ENCODE measurements around the gene CXXC5.

The CXXC5 gene

DNA sequence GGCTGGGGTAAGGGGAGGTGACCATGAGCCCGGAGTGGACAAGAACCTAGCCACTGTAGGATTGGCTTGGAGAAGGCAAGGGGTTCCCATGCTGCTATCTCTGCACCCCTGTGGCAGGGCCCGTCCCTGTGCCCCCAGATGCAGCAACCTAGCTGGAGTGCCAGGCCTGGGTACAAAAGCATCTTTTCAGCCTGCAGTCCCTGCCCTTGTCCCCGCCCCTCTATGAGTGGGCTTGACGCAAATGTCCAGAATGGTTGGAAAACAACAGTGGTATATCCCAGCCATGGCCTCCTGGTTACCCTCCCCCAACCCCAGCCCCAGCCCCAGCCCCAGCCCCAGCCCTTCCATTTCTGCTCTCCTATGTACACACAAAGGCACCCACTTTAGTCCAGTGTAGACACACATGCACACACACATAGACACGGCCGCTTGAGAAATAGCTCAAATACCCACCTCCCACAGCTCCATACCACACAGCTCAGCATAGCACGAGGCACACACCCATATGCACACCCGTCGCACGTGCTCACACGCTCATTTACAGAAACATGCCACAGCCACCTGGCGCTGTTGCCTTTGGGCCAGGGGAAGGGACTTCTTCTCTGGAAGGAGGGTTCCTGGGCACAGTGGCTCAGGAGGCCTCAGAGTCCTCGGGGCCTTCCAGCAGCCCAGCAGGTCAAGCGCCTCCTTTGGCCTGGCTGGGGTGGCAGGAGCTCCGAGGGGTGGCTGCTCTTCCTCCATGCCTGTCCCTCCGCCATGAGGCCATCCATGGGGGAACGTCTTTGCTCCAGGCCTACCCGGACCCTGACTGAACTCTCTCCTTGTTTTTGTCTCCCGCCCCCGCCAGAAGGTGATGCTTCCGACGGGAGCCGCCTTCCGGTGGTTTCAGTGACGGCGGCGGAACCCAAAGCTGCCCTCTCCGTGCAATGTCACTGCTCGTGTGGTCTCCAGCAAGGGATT, 34.1 kb downstream of the CXXC5 start:
- no peak for DNase-seq

DNA sequence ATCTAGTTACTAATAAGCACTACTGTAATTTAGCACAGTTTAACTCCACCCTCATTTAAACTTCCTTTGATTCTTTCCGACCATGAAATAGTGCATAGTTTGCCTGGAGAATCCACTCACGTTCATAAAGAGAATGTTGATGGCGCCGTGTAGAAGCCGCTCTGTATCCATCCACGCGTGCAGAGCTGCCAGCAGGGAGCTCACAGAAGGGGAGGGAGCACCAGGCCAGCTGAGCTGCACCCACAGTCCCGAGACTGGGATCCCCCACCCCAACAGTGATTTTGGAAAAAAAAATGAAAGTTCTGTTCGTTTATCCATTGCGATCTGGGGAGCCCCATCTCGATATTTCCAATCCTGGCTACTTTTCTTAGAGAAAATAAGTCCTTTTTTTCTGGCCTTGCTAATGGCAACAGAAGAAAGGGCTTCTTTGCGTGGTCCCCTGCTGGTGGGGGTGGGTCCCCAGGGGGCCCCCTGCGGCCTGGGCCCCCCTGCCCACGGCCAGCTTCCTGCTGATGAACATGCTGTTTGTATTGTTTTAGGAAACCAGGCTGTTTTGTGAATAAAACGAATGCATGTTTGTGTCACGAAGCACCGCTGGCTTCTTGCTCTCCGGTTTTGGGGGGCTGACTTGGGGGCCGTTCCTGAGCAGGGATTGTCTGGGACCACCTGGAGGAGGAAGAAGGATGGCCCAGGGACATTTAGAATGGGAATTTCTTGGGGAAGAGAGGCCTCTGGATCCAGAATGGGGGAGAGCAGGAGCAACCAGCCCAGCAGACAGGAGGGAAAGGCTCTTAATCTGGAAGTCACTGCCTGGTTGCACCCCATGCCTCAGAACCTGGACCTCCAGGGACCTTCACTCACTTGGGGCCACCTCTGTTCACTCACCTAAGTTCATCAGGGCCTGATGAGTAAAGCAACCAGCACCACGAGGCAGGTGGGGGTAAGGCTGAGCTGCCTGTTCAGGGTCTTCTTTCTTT, 35.4 kb downstream of the CXXC5 start:
- DNase-seq: peak in 1 of 2 experiments; percentile 12

DNA sequence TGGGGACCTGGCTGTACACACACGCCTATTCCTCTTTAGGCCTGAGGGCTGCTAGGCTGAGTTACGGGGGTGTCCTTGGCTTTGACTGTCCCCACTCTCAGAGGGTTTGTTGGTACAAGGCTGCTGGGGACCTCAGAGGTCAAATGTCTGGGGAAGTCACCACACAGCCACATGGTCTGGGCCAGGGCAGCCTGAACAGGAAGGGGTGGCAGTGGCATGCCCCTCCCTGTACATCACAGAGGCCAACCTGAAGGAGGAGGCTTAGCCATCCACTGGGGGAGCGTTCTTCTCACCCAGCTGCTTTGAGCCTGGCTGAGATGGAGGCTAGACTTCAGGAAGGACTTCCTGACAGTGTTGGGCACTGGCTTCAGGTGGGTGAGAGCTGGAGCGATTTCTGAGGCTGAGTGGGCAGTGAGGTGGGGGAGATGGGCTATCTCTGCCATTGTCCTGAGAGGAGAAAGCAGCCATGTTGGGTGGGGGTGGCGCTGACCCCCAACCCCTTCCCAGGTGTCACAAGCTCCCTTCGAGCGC, 36.3 kb downstream of the CXXC5 start:
- no peak for DNase-seq

DNA sequence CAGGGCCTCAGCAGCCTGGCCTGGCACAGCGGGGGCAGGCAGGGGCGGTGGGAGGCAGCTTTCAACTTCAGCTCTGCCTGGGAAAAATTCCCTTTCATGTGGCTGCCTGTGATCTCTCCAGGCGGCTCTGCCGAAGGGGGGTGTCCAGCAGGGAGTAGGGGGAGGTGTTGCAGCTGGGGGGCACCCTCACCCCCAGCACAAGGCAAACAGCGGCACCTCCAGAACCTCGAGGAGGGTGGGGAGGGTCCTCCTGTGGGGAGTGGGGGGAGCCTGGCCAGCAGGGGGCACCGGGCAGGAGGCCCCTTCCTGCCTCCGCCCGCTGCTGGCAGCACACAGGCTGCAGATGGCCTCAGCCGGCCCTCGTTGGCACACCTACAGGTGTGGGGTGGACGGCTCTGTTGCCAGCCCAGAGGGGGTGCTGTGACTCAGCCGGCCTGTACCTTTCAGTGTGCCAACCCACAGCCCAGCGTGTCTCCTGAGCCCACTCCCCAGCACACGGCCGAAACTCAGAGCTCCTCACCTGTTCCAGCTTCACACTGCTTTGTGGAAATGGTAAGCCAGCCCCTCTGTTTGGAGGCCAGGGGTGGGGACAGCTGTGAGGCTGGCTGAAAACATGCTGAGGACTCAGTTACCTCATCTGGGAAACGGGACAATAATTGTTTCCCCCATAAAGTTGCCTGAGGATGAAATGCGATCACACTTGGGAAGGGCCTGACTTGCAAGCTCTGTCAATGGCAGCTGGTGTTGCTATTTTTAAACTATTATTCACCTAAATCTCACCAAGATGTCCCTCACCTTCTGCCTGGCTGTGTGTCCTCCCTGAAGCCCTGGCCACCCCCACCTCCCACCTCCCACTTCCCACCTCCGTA, 37.0 kb downstream of the CXXC5 start:
- DNase-seq: peak; percentile 37 to 54

DNA sequence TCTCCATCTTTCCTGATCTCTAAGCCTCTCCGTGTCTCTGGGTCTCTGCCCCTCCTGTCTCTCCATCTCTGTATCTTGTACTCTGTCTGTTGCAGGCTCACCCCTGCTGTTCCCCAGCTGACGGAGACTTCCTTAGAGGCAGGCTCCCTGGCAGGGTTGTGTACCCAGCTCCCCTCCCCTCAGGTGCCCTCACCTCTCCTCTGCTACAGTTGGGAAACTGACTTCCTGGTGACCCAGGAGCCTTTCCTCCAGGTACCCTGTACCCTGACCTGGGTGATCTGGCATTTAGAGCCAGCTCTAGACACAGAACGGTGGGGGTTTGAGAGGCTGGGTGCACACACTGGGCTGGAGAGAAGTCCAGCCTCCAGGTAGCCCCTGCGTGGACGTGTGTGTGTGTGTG, 37.7 kb downstream of the CXXC5 start:
- DNase-seq: peak in 1 of 2 experiments; percentile 8

DNA sequence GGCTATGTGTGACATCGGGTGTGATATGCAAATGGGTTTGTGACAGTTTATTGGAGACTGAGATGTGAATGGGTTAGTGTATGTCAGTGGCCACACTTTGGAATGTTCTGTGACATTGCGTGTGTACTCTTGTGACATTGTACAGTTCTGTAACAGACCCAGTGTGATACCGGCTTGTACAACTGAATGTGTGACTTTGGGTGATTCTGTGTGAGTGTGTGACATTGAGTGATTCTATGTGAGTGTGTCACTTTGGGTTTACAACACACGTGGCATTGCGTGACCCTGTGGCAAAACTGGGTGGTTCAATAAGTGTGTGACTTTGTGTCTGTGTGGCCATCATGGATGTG, 38.2 kb downstream of the CXXC5 start:
- DNase-seq: no peak

DNA sequence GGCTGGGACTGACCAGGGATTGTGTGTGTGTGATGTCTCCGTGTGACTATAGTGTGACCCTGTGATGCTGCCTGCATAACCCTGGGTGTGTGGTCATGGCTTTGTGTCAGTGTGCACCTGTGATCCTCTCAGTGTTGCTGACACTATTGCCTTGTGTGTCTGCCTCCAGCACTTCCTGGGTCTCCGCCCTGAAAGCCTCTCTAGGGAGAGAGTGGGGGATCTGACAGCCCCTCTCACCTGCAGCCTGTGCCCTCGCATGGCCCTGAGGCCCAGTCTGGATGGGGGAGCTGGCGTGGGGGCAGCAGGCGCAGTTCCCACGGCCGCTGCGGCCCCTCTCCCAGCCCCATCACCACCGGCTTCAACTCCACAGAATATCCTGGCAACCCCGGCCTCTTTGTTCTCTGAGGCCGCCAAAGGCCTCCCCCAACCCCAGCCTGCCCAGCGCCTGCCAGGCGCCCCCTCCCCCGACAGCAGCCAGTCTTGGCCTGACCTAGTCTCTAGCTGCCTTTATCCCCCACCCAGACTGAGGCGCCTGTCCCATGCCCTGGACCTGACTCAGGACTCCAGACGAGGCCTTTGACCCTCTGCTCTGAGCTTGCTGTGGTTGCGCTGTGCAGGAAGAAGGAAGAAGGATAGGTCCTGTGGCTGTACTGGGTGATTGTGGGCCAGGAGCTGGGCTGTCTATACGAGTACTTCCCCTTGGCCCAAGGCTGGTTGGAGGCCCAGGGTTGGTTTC, 38.7 kb downstream of the CXXC5 start:
- no peak for DNase-seq

DNA sequence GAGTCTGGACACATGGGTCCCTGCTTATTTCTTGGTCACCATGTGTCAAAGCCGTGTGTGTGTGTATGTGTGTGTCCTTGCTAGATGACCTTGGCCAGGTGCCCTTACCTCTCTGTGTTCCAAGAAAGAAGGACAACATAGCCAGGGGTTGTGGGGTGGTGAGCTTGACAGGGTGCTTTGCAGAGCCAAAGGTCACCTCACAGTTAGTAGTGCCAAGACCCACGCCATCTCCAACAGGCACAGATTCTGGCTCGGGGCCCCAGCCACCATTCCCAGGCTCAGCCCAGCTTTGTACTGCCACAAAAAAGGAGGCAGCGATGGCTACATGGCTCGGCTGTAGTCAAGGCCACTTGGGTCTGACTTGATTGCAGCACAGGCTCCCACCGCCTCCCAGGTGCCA, 39.5 kb downstream of the CXXC5 start:
- no peak for DNase-seq

DNA sequence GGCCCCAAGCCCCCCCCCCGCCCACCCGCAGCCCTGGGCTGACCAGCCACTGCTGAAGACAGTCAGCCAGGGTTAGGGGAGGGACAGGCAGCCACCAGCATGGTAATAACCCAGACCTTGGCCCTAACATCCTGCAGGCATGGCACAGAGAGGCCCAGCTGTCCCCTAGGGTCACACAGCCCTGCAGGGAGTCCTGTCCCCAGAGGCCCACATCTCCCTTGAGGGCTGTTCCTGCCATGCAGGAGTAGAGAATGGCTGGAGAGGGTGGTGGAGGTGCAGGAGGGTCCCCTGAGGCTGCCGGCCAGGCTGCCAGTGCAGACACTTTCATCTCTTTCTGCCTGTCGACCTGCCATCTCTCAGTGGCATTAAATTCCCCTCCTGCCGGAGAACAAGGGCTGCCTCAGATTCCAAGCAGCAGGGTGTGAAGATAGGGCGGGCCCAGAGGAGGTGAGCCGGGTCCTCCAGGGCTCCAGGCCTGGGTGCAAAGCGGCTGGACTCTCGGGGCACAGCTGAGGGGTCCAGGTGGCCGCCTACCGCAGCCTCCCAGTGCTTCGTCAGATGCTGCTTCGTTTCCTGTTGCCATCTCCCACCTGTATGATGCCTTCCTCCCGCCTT, 40.0 kb downstream of the CXXC5 start:
- DNase-seq: no peak

DNA sequence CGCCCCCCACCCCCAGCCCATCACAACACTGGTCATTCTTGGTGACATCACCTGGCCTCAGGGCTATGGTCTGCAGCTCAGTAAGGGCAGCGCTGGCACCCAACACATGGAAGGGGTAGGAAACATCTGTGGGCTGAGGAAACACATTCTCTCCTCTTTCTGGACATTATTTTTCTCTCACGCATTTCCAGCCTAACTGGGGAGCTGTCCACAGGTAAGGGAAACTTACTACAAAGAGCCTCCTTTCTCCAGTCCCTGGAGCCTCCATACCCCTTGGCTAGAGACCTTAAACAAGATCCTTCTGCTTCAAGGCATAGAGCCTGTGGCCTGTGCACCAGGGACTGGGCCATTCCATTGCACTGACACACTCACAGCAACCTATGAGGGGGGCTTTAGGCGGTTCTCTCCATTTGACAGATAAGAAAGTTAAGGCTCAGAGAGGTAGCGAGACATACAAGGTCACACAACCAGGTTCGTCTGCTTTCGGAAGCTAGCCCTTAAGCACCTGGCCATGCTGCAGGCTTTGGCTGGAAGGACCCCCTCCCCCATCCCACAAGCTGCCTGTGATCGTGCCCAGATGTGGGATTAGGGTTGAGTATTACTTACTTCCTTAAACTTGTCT, 40.7 kb downstream of the CXXC5 start:
- no peak for DNase-seq

DNA sequence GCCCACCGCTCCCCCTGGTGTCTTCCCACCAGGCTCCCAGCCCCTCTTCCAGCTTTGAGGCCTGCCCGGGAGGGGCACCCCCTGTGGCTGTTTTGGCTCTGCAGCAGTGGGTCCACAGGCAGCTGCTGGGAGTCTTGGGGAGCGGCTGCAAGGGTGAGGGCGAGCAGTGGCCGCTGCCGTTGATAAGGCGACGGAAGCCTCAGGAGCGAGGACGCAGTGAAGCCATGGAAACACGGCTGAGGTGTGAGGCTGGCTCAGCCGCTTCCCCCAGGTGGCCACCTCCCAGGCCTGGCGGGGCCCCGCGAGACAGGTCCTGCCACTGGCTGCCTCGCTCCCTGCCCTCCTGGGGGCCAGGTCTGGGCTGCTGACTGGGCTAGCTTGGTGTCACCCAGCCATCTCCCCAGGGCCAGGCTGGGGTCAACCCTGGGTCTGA, 41.5 kb downstream of the CXXC5 start:
- peak in 1 of 2 experiments; percentile 8 for DNase-seq

DNA sequence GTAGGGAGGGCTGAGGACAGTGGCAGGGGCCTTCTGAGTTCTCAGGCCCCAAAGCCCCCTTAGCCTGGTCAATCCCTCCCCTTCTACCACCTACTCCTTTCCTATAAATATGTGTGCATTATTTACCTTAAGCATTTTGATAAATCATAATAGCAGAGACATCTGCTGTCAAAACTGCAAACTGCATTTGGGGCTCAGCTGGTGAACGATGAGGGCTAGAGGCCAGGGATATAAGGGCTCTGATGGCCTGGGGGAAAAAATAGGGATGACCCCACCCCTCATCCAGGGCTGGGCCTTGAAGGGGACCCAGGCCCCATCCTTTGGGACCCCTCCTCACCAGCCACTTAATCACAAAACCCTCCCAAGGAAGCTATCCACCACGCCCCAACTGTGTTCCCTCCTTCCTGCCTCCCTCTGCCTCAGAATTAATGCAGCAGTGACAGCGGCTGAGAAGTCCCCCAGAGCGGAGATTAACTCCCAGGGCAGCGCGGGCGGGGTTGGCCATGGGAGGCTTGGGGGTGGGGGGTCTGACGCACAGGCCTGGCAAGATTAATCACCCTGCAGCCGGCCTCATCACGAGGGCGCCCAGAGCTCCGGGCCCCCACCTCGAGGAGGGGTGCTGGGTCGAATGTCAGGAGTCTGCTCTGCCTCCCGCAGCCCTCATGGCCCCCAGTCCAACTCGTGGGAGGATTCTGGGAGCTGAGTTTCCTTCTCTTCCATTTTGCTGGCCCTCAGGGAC, 42.1 kb downstream of the CXXC5 start:
- DNase-seq: no peak

DNA sequence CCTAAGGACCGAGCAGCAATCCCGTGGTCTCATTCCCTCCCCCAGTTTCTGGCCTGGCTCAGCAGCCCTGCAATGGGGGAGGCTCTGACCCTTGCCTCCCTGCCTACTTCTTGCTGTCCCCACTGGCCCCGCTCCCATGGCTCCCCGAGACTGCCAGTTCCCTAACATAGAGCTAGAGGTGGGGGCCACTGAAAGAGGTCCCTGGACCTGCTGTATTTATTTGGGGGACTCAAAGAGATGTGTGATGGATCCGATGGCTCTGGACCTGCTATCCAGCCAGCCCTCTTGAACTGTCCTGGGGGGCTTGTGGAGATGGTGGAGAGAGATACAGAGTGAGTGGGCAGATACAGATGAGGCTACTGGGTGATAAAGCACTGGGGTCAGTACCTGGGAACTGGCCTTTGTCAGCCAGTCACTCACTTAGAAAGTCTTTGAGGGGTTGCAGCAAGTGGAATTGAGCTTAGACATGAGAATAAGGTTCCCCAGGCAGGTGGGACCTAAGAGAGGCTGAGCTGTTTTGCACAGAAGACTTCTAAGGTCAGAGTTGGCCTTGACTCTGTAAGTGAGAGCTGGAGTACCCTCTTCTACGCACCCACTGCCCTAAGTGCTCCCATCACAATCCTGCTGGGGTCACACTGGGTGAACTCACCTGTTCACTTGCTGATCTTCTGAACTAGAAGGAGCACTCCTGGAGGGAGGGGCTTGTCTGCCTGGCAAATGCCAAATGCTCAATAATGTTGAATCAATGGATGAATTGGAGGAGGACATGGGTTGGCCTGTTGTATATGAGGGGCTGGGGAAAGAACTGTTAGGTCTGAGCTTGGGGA, 42.9 kb downstream of the CXXC5 start:
- no peak for DNase-seq

DNA sequence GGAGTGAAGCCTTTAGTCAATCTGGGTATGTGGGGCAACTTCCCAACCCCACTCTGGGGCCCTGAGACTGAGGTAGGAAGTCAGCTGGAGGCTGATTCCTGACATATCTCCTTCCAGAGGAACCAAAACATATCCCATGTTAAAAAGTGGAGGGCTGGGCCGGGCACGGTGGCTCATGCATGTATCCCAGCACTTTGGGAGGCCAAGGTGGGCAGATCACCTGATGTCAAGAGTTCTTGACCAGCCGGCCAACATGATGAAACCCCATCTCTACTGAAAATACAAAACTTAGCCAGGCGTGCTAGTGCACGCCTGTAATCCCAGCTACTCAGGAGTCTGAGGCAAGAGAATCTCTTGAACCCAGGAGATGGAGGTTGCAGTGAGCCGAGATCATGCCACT, 44.0 kb downstream of the CXXC5 start:
- DNase-seq: no peak

DNA sequence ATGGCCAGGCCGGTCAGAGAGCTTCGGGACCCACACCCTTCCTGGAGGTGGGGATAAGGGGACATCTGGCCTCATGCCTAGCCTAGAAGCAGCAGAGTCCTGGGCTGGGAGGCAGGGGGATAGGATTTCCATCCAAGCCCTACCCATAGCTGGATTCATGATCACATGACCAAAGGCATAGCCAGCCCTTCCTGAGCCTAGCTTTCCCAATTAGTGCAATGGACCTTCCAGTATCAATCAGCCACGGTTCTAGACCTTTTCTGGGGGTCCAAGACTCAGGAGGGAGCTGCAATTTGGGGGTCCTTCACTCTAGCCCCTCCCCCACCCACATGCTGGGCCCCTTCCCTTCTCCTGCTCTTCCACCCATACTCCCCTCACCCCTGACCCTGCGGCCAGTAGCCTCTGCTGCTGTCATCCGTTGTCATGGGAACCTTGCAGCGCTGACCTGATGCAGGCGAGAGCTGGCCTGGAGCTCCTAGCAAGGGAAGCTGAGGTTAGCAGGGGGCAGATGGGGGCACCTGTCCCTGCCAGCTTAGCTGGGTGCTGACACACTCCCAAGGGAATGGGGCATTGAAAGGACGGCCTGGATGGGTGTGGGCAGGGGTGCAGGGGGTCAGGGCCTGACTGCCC, 44.6 kb downstream of the CXXC5 start:
- DNase-seq: no peak

DNA sequence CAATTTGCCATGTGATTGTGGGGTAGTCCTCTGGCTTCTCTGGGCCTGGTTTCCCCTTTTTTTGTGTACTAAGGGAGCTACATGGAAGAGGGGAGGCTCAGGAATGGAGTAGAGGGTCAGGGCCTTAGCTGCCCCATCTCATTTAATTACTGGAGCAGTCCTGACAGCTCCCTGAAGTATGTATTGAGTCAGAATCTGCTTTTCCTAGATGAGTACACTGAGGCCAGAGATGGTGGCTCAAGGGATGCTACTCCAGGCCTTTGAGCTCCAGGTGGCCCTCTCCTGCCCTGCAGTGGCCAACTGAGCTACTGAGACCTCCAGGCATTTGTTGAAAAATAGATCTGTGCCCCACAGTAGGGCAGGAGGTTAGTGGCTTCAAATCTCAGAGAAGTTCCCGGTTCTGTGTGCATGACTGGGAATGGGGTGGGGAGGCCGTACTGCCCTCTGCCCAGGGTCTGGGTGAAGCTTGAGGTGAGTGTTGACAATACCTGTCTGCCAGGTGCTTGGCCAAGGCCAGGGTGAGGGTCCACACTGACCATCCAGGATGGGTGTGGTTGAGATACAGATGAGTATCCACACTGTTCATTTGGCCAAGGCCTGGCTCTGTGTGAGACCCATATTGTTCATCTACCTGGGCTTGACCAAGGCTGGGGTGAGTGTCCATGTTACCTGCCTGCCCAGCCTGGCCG, 45.7 kb downstream of the CXXC5 start:
- DNase-seq: no peak

DNA sequence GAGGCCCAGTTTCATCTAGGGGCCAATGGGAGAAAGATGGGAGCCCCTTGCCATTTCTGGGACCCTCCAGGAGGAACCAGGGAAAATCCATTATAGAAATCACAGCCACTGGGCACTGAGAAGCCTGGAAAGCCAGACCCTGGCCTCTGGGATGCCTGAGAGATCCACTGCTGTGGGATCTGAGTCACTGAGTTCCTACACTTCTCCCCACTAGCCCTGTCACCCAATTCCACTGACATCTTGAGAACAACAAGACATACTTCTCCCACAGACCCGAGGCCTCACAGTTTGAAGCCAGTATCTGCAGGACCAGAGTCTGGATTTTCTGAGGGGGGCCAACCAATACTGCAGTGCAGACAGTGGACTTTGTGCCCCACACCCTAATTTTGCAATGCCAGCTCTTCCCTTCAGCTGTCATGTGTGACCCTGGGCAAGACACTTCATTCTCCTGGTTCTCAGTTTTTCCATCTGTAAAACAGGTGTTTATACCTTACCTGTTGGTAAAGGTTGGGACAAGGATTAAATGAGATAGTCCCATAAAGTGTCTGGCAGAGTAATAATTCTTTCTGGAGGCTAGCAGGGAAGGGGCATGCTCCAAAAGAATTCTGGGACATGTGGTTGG, 46.5 kb downstream of the CXXC5 start:
- no peak for DNase-seq

Measured in NCI-H2081 (cell line).